Activated T-helper 17 cell treated with anti-CD3 and anti-CD28 coated beads, Interleukin-2, amount 50 U/mL, for 72 hours (primary cell): ENCODE results near the gene ARHGEF6. TPM values are rescaled to one million over a fixed set of nuclear protein-coding genes. Genes with fewer than 3 reads are reported as not detected.

Experiments
- ATAC-seq: fragments of 150-1000 bp; cut with Tn5 transposase; replicated peaks from 2 replicates; pipeline ENCODE4 v1.10.0; 2021; ENCODE audit warnings: mild to moderate bottlenecking, moderate library complexity
- H3K27ac Mint-ChIP-seq: one replicate; pipeline ENCODE4 v1.8.0; 2022; ENCODE audit warnings: mixed read lengths
- H3K27me3 Mint-ChIP-seq: one replicate; pipeline ENCODE4 v1.8.0; 2022; ENCODE audit warnings: mixed read lengths
- H3K36me3 Mint-ChIP-seq: one replicate; pipeline ENCODE4 v1.8.0; 2022; ENCODE audit warnings: low read depth, mild to moderate bottlenecking, mixed read lengths
- H3K4me1 Mint-ChIP-seq: one replicate; pipeline ENCODE4 v1.8.0; 2022; ENCODE audit warnings: mixed read lengths
- H3K4me3 Mint-ChIP-seq: one replicate; pipeline ENCODE4 v1.8.0; 2022; ENCODE audit warnings: mild to moderate bottlenecking, mixed read lengths
- H3K9me3 Mint-ChIP-seq: one replicate; pipeline ENCODE4 v1.8.0; 2022; ENCODE audit warnings: mixed read lengths
- total RNA-seq, 2 donors: library from RNA; stranded (reverse); gene quantifications; one replicate each; pipeline ENCODE4 v1.2.3, GENCODE V29; 2022

ARHGEF6 gene
- total RNA-seq, 2 donors from 2014 or later: 56.8 to 67.6 TPM

DNA sequence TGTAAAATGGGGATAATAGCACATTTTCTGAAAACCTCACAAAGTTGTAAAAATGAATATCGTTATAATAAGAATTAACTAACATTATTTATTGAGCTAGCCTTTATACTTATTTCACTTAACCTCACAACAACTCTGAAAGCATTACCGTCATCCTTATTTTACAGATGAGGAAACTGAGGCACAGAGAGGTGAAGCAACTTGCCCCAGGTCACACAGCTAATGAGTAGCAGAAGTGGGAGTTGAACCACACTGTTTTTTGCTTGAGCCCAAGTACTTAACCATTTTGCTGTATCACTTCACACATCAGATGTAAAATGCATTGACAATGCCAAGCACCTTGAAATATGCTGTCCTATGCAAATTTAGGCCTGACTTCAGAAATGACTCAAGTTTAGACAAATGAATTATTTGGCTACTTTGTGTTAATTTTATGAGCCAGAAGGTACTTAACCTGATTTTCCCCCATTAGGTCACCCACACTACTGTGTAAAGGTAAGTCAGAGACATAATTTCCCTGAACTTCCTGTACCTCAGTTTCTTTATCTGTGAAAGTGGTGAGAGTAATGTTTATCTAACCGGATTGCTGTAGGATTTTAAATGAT is 109.6 kb downstream of the ARHGEF6 start:
- peak; percentile 52 for ATAC-seq
- Mint-ChIP-seq H3K27ac (peak overlapping the region; percentile 85), H3K4me3 (peak overlapping the region; percentile 79), H3K27me3 (no peaks in the 10 kb centered on the region), H3K9me3 (no peaks in the 10 kb centered on the region), H3K36me3 (peaks cover 92% of the 10 kb centered on the region), H3K4me1 (peaks cover 66% of the 10 kb centered on the region)

DNA sequence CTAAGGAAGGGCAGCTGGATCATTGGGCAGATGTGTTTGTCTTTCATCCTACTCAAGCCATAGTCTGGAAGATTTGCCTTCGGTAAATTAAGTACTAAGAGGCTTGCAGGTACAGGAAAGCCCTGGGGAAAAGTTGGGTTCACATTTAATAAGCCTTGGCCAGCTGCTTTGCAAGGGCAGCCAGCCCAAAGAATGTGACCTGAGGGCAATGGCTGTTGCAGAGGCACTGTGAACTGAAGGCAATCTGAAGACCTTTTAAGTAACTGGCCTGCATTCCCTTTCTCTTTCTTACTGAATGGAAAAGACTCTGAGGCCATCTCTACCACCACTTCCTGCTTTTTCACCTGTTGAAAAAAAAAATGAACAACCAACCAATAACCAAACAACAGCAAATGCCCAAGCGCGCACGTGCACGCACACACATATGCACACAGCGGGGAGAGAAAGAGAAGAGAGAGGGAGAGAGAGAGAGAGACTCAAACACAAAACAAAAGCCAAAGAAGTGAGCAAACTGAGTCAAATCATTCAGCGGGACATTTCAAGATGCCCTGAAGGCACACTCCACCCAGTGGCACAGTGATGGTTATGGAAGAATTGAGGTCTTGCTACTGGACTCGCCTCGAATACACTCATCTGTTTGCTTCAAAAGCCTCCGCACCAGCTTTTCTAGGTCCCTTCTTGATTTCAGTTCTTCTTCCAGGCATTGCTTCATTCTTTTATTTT is 113.1 kb downstream of the ARHGEF6 start:
- peak; percentile 56 for ATAC-seq
- peak overlapping the region; percentile 67 for H3K4me3 Mint-ChIP-seq

DNA sequence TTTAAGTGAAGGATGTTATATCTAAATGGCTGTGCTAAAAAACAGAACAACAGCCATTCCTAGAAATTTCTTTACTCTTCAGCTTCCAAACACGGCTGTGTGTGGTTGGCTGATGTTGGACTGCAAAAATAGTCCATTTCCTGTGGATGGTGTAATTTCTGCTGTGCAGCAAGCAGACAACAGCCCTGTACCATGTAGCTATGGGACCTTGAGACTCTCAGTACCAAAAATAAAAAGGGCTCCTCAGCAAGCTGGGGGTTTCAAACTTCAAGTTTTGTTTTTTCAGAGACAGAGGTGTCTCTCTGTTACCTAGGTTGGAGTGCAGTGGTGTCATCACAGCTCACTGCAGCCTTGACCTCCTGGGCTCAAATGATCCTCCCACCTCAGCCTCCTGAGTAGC is 114.6 kb downstream of the ARHGEF6 start:
- Mint-ChIP-seq H3K36me3 (peaks cover 86% of the 10 kb centered on the region), H3K4me1 (peaks cover 51% of the 10 kb centered on the region), H3K27ac (no peak overlapping the region)

More for the DNA sequence above, 113.1 kb downstream of the ARHGEF6 start:
- Mint-ChIP-seq H3K27ac (peak overlapping the region; percentile 99), H3K27me3 (no peaks in the 10 kb centered on the region), H3K4me1 (peaks cover 59% of the 10 kb centered on the region), H3K36me3 (peaks cover 87% of the 10 kb centered on the region), H3K9me3 (no peaks in the 10 kb centered on the region)

DNA sequence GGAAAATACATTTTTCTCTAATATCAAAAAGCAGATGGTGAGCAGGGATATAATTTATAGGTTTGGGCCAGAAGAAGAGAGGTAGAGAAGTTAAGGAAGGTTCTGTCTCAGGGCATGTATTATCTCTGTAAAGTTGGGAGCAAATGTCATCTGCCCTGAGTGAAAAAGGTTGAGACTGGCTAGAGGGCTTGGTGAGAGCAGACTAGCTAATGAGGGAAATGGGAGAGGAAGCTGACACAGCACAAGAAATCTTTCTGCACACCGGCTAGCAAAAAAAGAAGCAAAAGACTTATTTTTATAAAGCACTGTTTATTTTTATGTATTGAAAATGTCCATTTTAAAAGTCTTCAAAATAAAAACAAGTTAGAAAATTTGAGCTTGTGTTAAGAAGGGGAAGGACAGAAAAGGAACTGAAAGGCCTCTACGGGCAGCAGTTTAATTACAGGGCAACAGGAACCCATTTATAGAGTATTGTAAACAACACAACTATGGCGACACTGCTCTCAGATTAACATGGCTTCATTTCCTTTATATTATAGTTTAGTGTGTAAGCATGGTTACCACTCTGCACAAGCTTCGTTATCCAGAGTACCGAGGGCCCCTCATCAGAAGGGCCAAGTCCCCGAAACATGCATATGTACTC is 115.4 kb downstream of the ARHGEF6 start:
- no peaks in the 10 kb centered on the region for H3K9me3 Mint-ChIP-seq
- H3K4me1 Mint-ChIP-seq: peaks cover 49% of the 10 kb centered on the region
- peak overlapping the region; percentile 67 for H3K4me3 Mint-ChIP-seq

More for the DNA sequence above, 114.6 kb downstream of the ARHGEF6 start:
- ATAC-seq: no peak
- Mint-ChIP-seq H3K4me3 (peak overlapping the region; percentile 67), H3K27me3 (no peaks in the 10 kb centered on the region), H3K9me3 (no peaks in the 10 kb centered on the region)

DNA sequence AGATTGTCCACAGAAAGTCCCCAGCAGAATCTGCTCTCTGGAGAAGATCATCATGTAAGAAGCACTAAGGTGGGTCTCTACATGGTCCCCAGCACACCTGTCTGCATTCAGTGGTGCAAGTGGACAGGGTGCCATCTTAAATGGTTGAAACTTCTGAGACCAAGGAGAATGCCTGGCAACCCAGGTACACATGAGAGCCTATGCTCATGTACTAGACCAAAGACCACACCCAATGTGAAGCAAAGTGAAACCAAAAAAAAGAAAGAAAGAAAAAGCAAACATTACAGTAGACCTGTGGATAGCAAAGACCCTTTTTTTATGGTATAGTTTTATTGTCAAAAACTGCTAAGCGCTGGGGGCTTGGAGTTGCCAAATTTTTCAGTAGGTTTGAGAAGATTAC is 117.8 kb downstream of the ARHGEF6 start:
- ATAC-seq: no peak
- Mint-ChIP-seq H3K9me3 (no peaks in the 10 kb centered on the region), H3K27ac (peak overlapping the region; percentile 78), H3K4me3 (peak overlapping the region; percentile 73), H3K27me3 (no peaks in the 10 kb centered on the region), H3K36me3 (peaks cover 86% of the 10 kb centered on the region), H3K4me1 (peaks cover 43% of the 10 kb centered on the region)

More for the DNA sequence above, 115.4 kb downstream of the ARHGEF6 start:
- ATAC-seq: no peak
- Mint-ChIP-seq H3K27ac (no peak overlapping the region), H3K27me3 (no peaks in the 10 kb centered on the region), H3K36me3 (peaks cover 86% of the 10 kb centered on the region)

DNA sequence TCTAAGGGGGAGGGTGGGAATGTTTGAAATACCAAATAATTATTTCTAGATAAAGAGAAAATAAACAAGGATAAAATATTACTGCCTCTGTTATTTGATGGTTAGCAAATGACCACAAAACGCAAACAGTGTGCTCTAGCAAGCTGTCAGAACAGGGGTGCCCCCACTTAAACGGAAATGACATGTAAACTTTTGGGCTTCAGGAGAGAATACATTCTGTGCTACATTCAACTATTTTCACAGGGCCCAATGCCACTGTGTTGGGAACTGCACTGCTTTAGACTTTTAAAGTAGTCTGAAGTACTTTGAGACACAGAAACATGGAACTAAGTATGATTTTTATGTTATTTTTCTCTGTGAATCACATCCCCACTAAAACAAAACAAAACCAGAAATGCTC is 118.6 kb downstream of the ARHGEF6 start:
- Mint-ChIP-seq H3K4me1 (peaks cover 35% of the 10 kb centered on the region), H3K27ac (peak overlapping the region; percentile 78), H3K36me3 (peaks cover 86% of the 10 kb centered on the region), H3K9me3 (no peaks in the 10 kb centered on the region), H3K27me3 (no peaks in the 10 kb centered on the region), H3K4me3 (peak overlapping the region; percentile 73)
- peak; percentile 13 for ATAC-seq

DNA sequence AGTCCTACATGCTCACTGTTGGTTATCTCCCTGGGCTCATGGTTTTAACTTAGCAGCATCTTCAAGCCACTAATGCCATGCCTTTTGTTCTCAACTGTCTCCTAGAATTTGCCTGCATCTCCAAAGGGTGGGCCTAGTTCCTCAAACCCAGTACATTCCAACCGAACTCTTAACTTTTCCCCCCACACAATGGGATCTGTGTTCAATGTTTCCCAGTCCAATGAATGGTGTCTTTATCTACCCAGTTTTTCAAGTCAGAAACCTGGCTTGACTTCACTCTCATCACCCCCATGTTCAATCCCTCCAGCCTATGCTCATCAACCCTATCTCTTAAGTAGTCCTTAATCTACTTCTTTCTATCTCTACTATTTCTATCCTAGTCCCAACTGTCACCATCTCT is 119.8 kb downstream of the ARHGEF6 start:
- Mint-ChIP-seq H3K4me3 (peak overlapping the region; percentile 95), H3K27ac (peak overlapping the region; percentile 83)

DNA sequence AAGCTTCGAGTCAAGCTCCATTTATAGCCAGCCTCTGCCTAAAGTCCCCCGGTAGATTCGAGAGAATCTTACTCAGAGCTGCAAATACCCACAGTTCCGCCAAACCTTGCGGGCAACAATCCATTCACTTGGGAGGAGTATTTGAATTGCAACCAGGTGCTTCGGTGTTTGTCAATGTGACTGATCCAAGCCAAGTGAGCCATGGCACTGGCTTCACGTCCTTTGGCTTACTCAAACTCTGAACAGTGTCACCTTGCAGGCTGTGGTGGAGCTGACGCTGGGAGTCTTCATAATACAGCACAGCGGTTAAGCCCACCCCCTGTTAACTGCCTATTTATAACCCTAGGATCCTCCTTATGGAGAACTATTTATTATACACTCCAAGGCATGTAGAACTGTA is 121.6 kb downstream of the ARHGEF6 start:
- ATAC-seq: peak; percentile 73
- Mint-ChIP-seq H3K27ac (peak overlapping the region; percentile 74), H3K9me3 (no peaks in the 10 kb centered on the region), H3K4me3 (peak overlapping the region; percentile 95), H3K4me1 (peaks cover 40% of the 10 kb centered on the region), H3K36me3 (peaks cover 92% of the 10 kb centered on the region), H3K27me3 (no peaks in the 10 kb centered on the region)

More for the DNA sequence above, 119.8 kb downstream of the ARHGEF6 start:
- H3K9me3 Mint-ChIP-seq: no peaks in the 10 kb centered on the region
- H3K27me3 Mint-ChIP-seq: no peaks in the 10 kb centered on the region
- no peak for ATAC-seq
- H3K36me3 Mint-ChIP-seq: peaks cover 87% of the 10 kb centered on the region
- peaks cover 39% of the 10 kb centered on the region for H3K4me1 Mint-ChIP-seq

DNA sequence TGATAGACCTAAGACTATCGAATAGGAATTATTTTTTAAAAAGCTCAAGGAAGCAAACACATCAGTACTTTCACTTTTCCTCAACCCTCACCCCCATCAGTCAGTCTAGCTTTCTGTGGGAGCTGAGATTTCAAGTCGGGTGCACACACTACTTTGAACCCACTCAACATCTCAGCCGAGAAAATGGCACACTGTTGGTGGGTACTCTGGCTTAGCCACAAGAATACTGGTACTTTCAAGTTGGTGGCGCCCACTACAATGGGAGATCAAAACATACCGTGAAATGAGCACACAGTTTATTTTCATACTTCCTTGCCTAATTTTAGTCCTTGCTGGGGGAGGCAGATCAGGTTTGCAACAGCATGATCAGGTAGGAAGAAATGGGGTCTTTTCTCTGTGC is 122.6 kb downstream of the ARHGEF6 start:
- Mint-ChIP-seq H3K27me3 (no peaks in the 10 kb centered on the region), H3K4me1 (peaks cover 34% of the 10 kb centered on the region), H3K27ac (peak overlapping the region; percentile 74), H3K9me3 (no peaks in the 10 kb centered on the region), H3K36me3 (peaks cover 94% of the 10 kb centered on the region), H3K4me3 (peak overlapping the region; percentile 95)
- peak; percentile 18 for ATAC-seq

DNA sequence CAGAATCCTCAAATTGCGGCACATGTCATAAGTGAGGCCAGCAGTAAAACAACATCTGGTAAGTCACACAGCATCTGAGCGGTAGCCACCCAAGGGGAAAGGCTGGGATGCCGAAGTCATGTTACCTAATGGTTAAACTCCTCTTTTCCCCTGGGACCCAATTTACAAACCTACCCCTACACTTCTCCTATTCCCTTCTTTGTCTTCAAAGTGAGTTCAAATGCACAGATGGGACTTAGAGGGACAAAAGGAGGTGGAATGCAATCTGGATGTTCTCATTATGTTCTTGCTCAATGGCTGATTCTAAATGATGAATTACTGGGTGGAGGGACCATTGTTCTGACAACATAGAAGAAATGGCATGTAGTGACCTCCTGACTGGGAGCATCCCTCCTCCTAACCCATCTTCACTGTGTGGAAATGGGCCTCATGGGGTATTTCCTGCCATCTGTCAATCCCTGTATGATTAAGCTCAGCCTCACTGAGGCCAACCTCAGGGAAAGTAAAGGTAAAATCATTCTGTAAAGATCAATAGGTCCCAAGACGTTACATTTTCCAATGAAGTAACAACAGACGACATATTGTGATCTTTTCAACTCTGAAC is 124.3 kb downstream of the ARHGEF6 start:
- no peaks in the 10 kb centered on the region for H3K9me3 Mint-ChIP-seq
- H3K4me3 Mint-ChIP-seq: peak overlapping the region; percentile 95
- no peaks in the 10 kb centered on the region for H3K27me3 Mint-ChIP-seq
- ATAC-seq: peak; percentile 26
- H3K36me3 Mint-ChIP-seq: peaks cover 100% of the 10 kb centered on the region
- peak overlapping the region; percentile 74 for H3K27ac Mint-ChIP-seq
- peaks cover 29% of the 10 kb centered on the region for H3K4me1 Mint-ChIP-seq

DNA sequence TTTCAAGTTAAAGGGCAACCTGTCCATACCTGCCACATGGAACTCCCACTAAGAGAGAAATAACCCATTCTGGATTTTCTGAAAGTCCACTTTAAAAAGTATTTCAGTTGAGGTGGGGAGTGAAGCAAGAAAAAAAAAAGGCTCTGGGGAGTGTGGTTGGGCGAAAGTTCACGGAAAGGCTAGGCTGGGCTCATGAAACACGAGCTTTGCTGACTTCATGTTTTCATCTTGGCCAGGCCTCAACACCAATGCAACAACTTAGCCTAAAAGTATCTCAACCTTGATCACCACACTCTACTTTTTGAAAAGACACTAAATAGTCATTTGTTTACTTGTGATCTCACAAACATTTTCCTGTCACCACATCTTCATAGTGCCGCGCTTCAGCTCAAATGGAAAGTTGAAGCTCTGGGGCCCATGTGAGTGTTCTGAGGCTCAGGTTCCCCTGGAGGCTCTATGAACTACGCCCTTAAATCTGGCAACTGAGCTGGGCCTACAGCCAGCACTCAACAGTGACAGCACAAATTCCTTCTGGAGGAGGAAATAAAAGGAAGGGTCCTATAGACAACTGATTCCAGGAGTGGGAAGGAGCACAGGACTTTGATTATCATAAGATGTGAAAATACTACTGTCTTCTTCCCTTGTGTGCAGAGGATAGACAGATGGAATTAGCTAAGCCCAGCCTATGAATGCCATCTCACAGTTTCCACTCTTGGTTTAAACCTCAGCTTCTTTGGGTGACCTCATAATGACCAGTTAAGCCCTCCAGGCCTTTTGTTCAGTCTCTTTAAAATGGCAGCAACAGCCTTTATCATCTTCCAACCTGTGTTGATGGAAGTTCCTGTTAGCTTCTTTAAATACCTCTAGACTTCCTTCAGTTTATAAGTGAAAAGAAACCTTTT is 127.7 kb downstream of the ARHGEF6 start:
- peak; percentile 54 for ATAC-seq
- Mint-ChIP-seq H3K4me3 (peak overlapping the region; percentile 95), H3K27ac (peak overlapping the region; percentile 74), H3K4me1 (peaks cover 17% of the 10 kb centered on the region), H3K9me3 (no peaks in the 10 kb centered on the region), H3K27me3 (no peaks in the 10 kb centered on the region), H3K36me3 (peaks cover 100% of the 10 kb centered on the region)

DNA sequence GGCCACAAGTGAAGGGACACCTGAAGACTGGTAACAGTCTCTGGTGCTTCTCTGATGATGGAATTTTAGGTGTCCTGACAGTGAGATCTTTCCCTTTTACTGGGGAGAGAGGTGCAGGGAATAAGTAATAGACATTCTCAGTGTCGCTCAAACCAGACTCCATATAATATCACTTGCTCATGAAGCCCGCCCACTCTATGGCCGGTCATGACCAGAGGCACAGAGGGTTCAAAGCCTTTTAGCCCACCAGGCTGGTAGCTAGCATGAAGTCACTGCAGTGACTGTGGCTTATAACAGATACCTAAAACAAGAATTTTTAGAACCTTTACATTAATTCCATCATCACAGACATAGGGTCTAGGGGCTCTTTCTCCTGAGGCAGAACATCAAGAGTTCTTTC is 129.9 kb downstream of the ARHGEF6 start:
- Mint-ChIP-seq H3K36me3 (peaks cover 83% of the 10 kb centered on the region), H3K27me3 (no peaks in the 10 kb centered on the region), H3K9me3 (no peaks in the 10 kb centered on the region), H3K27ac (peak overlapping the region; percentile 74), H3K4me1 (peaks cover 19% of the 10 kb centered on the region), H3K4me3 (peak overlapping the region; percentile 95)
- ATAC-seq: peak; percentile 33

DNA sequence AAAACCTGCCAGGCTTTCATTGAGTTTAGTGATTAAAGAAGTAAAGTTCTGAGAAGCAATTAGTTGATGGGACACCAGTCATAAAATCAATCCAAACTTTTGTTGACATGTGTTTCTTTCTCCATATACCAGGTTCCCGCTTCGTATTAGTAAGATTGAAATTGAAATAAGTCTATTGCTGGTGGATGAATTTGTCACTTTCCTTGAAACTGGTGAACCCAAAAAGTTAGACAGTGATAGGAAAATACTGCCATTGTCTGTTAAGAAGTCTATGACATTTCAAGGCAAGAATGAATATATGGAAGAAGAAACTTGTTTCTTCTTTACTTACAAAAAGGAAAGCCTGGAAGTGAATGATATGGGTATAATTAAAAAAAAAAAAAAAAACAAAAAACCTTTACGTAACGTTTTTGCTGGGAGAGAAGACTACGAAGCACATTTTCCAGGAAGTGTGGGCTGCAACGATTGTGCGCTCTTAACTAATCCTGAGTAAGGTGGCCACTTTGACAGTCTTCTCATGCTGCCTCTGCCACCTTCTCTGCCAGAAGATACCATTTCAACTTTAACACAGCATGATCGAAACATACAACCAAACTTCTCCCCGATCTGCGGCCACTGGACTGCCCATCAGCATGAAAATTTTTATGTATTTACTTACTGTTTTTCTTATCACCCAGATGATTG is 132.9 kb downstream of the ARHGEF6 start, which contains the start of gene CD40LG:
CD40LG (plus strand) TSS at position 482 of the 684 bp plus-strand sequence; CDS start at position 573, 91 bp downstream.
- ATAC-seq: peak; percentile 54
- Mint-ChIP-seq H3K27ac (peak within 1 kb of the TSS; percentile 74), H3K4me3 (peak within 1 kb of the TSS; percentile 95)

More for the DNA sequence above, 132.9 kb downstream of the ARHGEF6 start, which contains the start of gene CD40LG:
- Mint-ChIP-seq H3K9me3 (no peaks in the 10 kb centered on the region), H3K27me3 (no peaks in the 10 kb centered on the region), H3K36me3 (peaks cover 54% of the 10 kb centered on the region), H3K4me1 (peaks cover 25% of the 10 kb centered on the region)
